ENCODE results near the gene BICD1. TPM values are rescaled to one million over a fixed set of nuclear protein-coding genes. Genes with fewer than 3 reads are reported as not detected.
A peak's percentile ranks its signal among the peaks of the same experiment; 100 is the strongest.

BICD1 gene
- polyA plus RNA-seq, 1 experiment, result 7.9 TPM

DNA sequence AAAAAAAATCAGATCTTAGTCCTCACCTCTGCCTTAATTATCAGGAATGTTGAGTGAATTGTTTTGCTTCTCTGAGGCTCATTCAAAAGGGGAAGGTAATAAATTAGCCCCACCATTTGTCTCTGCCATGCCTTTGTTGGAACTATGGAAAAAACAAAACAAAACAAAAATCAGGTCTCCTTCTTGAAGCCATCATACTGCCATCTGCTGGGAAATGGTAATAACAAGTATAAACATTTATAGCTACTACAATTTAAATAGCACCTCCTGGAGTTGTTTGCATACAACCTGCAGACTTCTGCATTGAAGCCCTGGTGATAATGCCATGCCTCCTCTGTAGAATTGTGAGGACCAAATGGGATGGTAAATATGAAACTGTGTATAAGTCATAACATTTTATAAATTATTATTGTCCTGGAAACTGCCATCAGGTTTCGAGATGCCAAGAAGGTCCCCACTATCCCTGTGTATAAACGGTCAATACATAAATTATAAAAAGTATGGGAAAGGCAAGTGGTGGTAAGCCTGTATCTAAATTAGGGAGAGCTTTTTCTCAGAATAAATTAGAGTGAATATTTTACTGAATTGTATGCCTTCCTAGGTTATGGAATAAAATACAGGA, 205.5 kb downstream of the BICD1 start:
- no peak overlapping the region for H3K4me3 ChIP-seq (ENCODE audit: low read depth, low read length)
- TF ChIP-seq, protein P1, sequence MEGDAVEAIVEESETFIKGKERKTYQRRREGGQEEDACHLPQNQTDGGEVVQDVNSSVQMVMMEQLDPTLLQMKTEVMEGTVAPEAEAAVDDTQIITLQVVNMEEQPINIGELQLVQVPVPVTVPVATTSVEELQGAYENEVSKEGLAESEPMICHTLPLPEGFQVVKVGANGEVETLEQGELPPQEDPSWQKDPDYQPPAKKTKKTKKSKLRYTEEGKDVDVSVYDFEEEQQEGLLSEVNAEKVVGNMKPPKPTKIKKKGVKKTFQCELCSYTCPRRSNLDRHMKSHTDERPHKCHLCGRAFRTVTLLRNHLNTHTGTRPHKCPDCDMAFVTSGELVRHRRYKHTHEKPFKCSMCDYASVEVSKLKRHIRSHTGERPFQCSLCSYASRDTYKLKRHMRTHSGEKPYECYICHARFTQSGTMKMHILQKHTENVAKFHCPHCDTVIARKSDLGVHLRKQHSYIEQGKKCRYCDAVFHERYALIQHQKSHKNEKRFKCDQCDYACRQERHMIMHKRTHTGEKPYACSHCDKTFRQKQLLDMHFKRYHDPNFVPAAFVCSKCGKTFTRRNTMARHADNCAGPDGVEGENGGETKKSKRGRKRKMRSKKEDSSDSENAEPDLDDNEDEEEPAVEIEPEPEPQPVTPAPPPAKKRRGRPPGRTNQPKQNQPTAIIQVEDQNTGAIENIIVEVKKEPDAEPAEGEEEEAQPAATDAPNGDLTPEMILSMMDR (IDR thresholded peaks at IDR 0.05; ENCODE audit: insufficient read depth, low read depth, low read length), result peak; percentile 54
- no peaks in the 10 kb centered on the region for H3K27me3 ChIP-seq (ENCODE audit: control insufficient read depth, insufficient read depth, low read length)
- CTCF ChIA-PET, result interaction anchor here (0.5 to 4.3 kb wide), 16 partner anchors 8 to 659 kb away, joined by 3 to 45 read pairs (median 3); partner anchors contain the start of gene BICD1
- DNase-seq (ENCODE audit: low read depth), result peak; percentile 30
- POLR2A ChIA-PET, result interaction anchor here (0.5 kb wide), 1 partner anchor 582 kb away, joined by 3 read pairs; no protein-coding TSS in a partner anchor
- no peaks in the 10 kb centered on the region for H3K36me3 ChIP-seq (ENCODE audit: control insufficient read depth, insufficient read depth, low read length)

DNA sequence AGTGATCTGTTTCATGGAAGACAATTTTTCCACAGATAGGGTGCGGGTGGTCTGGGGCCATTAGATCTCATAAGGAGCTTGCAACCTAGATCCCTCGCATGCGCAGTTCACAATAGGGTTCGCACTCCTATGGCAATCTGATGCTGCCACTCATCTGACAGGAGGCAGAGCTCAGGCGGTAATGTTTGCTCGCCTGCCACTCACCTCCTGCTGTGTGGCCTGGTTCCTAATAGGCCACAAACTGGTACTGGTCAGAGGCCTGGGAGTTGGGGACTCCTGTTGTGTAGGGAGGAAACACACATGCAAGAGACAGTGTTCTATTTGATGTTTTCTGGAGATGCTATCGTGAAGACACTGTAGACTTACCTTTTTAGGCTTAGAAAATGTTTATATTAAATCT, 215.7 kb downstream of the BICD1 start:
- CTCF ChIA-PET, result no interaction called here
- TF ChIP-seq, protein P1 (IDR thresholded peaks at IDR 0.05; ENCODE audit: insufficient read depth, low read depth, low read length), result no peak
- POLR2A ChIA-PET, result no interaction called here

DNA sequence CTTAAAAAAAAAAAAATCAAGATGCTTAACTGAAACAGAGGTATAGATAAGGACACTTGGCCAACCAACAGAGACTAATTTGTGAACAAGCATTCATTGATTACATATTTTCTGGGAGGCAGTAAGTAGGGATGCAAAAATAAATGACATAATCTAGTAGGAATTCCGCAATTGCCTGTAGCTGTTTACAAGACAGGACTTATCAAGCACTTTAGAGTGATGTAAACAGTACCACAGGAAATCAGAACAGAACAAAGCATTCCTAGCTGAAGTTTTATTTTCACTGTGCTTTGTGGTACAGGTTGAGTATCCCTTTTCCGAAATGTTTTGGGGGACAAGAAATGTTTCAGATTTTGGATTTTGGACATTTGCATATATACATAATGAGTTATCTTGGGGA, 224.5 kb downstream of the BICD1 start:
- POLR2A ChIA-PET, result no interaction called here
- no peak for DNase-seq (ENCODE audit: low read depth)
- H3K4me3 ChIP-seq (ENCODE audit: low read depth, low read length), result no peak overlapping the region
- H3K36me3 ChIP-seq (ENCODE audit: control insufficient read depth, insufficient read depth, low read length), result no peaks in the 10 kb centered on the region
- no peaks in the 10 kb centered on the region for H3K27me3 ChIP-seq (ENCODE audit: control insufficient read depth, insufficient read depth, low read length)
- CTCF ChIA-PET, result no interaction called here
- TF ChIP-seq, protein P1 (IDR thresholded peaks at IDR 0.05; ENCODE audit: insufficient read depth, low read depth, low read length), result no peak

More for the DNA sequence above, 215.7 kb downstream of the BICD1 start:
- Histone ChIP-seq H3K36me3 (ENCODE audit: control insufficient read depth, insufficient read depth, low read length) (no peaks in the 10 kb centered on the region), H3K27me3 (ENCODE audit: control insufficient read depth, insufficient read depth, low read length) (no peaks in the 10 kb centered on the region), H3K4me3 (ENCODE audit: low read depth, low read length) (no peak overlapping the region)
- no peak for DNase-seq (ENCODE audit: low read depth)

DNA sequence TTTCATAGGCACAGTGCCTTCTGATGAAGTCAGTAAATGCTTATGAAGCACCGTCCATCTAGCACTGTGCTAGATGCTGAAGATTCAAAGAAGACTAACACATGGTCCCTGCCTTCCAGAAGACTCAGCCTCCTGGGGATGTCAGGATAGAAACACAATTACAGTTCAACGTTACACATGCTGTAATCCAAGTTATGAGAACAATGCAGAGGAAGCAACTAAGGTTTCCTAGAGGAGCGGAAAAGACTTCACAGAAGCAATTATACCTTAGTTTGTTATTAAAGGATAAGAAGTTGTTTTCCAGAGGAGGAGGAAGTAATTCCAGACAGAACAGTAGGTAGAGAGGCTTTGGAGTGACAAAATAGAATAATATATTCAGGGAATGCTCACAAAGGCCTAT, 225.8 kb downstream of the BICD1 start:
- POLR2A ChIA-PET, result no interaction called here

DNA sequence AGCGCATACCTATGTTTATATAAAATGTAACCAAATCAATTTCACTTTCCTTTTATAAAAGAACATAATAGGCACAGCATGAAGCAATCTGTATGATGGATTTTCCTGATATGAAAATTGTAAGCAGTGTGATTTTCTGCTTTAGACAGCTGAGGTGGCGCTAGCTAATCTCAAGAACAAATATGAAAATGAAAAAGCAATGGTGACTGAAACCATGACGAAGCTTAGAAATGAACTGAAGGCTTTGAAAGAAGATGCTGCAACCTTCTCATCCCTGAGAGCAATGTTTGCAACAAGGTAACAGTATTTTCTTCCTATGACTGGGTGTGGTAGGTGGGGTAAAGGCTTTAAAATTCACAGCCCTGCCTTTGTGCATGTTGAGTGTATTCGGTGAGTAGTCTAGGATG, 227.7 kb downstream of the BICD1 start:
- CTCF ChIA-PET, result interaction anchor here (0.6 to 1.2 kb wide), 5 partner anchors 16 to 274 kb away, joined by 3 to 4 read pairs (median 3); partner anchors contain the start of gene BICD1
- POLR2A ChIA-PET, result interaction anchor here (0.7 kb wide), 1 partner anchor 103 kb away, joined by 6 read pairs; no protein-coding TSS in a partner anchor

More for the DNA sequence above, 225.8 kb downstream of the BICD1 start:
- TF ChIP-seq, protein P1 (IDR thresholded peaks at IDR 0.05; ENCODE audit: insufficient read depth, low read depth, low read length), result no peak
- no peak for DNase-seq (ENCODE audit: low read depth)
- Histone ChIP-seq H3K27me3 (ENCODE audit: control insufficient read depth, insufficient read depth, low read length) (no peaks in the 10 kb centered on the region), H3K4me3 (ENCODE audit: low read depth, low read length) (no peak overlapping the region), H3K36me3 (ENCODE audit: control insufficient read depth, insufficient read depth, low read length) (peaks cover under 1% of the 10 kb centered on the region)
- CTCF ChIA-PET, result interaction anchor here (1.0 kb wide), 1 partner anchor 338 kb away, joined by 3 read pairs; no protein-coding TSS in a partner anchor

More for the DNA sequence above, 227.7 kb downstream of the BICD1 start:
- TF ChIP-seq, protein P1 (IDR thresholded peaks at IDR 0.05; ENCODE audit: insufficient read depth, low read depth, low read length), result no peak
- no peak for DNase-seq (ENCODE audit: low read depth)
- peaks cover 4% of the 10 kb centered on the region for H3K36me3 ChIP-seq (ENCODE audit: control insufficient read depth, insufficient read depth, low read length)
- no peaks in the 10 kb centered on the region for H3K27me3 ChIP-seq (ENCODE audit: control insufficient read depth, insufficient read depth, low read length)
- H3K4me3 ChIP-seq (ENCODE audit: low read depth, low read length), result no peak overlapping the region
